GM12873 (cell line): ENCODE results near the gene LMBR1L.

ENCODE experiments used
- TF ChIP-seq, protein P1 (sequence below): IDR thresholded peaks from 2 replicates; pipeline ENCODE4 v1.5.1; 2012; ENCODE audit warnings: low read depth, mild to moderate bottlenecking, moderate library complexity, low read length, control low read depth; ENCODE audit not compliant: insufficient read depth; ENCODE audit errors: missing control alignments

The LMBR1L gene

DNA sequence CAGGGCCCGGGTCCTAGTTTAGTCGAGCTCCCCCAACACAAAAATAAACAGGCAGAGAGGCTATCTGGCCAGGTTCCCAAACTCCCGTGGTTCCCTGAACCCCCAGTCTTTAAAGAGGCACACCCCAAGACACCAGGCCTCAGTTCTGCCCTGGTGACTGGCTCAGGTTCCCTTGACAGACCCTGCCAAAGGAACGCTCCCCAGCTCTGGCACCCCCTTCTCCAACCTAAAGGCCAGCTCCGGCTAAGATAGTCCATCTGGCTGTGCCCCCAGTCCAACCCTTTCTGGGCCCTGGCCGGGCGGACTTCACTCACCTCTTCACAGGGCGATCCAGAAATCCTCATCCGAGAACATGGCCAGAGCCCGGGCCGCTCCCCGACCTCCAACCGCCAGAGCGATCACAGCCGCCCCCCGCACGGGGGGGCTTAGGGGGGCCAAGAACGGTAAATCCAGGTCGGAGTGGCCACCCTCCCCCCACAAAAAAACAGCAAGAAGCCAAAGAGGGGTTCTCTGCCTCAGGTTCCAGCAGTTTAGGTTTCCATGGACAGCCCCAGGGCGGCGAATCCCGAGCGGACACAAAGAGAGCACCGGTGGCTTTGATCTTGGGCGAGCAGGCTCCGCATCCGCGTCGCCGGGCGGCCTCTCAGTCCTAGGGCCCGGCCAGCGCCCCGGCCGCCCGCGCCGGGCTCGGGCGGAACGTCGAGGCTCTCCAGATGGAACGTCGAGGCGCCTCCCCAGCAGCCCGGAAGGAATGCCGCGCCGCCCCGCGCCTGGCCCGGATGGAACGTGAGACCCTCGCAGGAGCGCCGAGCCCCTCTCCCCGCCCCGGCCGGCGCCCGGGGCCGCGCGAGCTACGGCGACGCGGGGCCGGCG, 51.1 kb downstream of the LMBR1L start:
- TF ChIP-seq, protein P1, sequence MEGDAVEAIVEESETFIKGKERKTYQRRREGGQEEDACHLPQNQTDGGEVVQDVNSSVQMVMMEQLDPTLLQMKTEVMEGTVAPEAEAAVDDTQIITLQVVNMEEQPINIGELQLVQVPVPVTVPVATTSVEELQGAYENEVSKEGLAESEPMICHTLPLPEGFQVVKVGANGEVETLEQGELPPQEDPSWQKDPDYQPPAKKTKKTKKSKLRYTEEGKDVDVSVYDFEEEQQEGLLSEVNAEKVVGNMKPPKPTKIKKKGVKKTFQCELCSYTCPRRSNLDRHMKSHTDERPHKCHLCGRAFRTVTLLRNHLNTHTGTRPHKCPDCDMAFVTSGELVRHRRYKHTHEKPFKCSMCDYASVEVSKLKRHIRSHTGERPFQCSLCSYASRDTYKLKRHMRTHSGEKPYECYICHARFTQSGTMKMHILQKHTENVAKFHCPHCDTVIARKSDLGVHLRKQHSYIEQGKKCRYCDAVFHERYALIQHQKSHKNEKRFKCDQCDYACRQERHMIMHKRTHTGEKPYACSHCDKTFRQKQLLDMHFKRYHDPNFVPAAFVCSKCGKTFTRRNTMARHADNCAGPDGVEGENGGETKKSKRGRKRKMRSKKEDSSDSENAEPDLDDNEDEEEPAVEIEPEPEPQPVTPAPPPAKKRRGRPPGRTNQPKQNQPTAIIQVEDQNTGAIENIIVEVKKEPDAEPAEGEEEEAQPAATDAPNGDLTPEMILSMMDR: no peak

DNA sequence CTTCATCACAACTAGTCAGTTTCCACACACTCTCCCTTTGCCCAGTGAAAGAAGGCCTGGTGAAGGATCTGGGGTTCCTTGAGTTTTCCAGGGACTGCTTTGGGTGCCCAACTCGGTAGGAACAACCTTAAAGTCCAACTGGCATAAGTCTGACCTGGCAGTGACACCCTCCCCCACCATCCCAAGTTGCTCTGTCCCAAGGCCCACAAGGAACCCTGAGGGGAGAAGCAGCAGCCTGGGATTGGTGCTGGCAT, 51.7 kb downstream of the LMBR1L start:
- TF ChIP-seq, protein P1: no peak

DNA sequence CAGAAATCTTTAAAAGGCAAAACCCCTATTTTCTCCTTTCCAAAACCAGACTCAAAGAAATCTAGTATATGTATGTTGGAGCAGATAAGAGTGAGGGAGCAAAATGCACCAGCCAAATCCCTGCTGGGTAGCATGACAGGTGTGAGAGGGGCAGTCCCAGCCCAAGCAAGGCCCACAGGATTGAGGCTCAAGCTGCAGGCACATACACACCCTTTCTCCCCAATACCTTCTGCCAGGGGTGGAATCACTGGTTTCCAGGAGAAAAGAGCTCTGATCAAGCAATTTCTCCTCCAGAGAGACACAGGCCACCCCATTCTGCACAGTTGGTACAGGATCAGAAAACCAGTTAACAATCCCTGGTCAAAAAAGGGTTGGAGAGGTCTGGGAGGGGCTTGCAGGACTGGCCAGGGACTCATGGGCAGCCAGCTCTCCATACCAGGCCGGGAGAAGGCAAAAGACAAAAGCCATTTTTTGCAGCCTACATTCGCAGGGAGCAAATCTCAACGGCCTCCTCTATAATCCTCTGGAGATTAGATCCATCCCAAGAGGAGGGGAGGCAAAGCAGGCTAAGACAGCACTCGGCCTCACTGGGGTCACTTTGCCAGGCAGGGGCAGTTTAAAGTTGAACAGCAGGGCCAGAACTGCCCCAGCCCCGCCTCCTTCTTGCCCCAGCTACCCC, 52.1 kb downstream of the LMBR1L start:
- TF ChIP-seq, protein P1: no peak

DNA sequence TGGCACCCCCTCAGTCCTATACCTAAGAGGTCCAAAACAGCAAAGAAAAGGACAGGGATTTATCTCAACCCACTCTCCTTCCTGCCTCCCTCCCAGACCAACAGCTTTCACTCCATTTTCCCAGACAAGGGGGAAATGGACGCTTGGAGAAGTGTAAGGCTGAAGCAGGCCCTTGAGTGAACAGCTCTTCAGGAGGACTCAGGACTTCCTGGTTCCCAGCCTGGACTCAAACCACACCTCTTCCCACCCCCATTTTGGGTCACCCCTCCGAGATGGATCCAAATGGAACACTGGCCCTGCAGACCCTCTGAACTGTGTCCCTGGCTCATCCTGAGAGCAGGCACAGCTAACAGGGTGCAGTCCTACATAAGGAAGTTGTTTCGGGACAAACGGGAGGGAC, 52.8 kb downstream of the LMBR1L start:
- TF ChIP-seq, protein P1: no peak

GRCh38 chr12:49055978-49056754, 54.5 kb downstream of the LMBR1L start:
- TF ChIP-seq, protein P1: no peak

- TF ChIP-seq, protein P1: no peak
These were observed 55.6 kb downstream of the LMBR1L start for GRCh38 chr12:49055092-49055491.

GRCh38 chr12:49054524-49054923, 56.1 kb downstream of the LMBR1L start:
- TF ChIP-seq, protein P1: no peak
